GM12878 (cell line): ENCODE results near the gene HEMK1. TPM values are rescaled to one million over a fixed set of nuclear protein-coding genes. Genes with fewer than 3 reads are reported as not detected.

Source experiments
- ATAC-seq: fragments of 200-7000 bp; cut with Tn5 transposase; 3 replicates; pipeline ENCODE4 v1.9.1; 2020; ENCODE audit warnings: mild to moderate bottlenecking, moderate library complexity
- BruUV-seq: library from RNA; stranded (reverse); fragments of 400-500 nt; replicated peaks from 2 replicates; lab custom pipeline; 2021; lab: Mats Ljungman, UMichigan
- CTCF ChIA-PET: fragments of 300-600 bp; sonication (Branson Sonifier 250); formaldehyde crosslinking; extraction: SDS; loops from one replicate; lab custom pipeline; 2021; ENCODE audit warnings: inconsistent platforms; lab: Yijun Ruan, JAX
- POLR2A ChIA-PET: fragments of 350-600 bp; formaldehyde crosslinking; extraction: SDS; loops from one replicate; lab custom pipeline; 2021; ENCODE audit warnings: inconsistent platforms; lab: Charles Lee
- RAD21 ChIA-PET: fragments of 300-600 bp; sonication (Branson Sonifier 250); formaldehyde crosslinking; loops from one replicate; lab custom pipeline; 2023; ENCODE audit warnings: antibody characterized with exemption; ENCODE audit not compliant: unreplicated experiment; lab: Charles Lee
- SMC1A ChIA-PET: fragments of 300-600 bp; sonication (Branson Sonifier 250); formaldehyde crosslinking; loops from one replicate; lab custom pipeline; 2023; ENCODE audit not compliant: unreplicated experiment, uncharacterized antibody; lab: Charles Lee
- DNase-seq: peaks from one replicate; pipeline ENCODE4 v3.0.0-alpha.2; 2011; ENCODE audit warnings: low read depth, low spot score
- FAIRE-seq: peaks from 3 replicates; lab custom pipeline; 2011; peaks lifted over from hg19 to GRCh38; lab: Jason Lieb, UNC
- H2AFZ ChIP-seq: 2 replicates; pipeline ENCODE4 v1.6.0; 2011; ENCODE audit warnings: low read depth, low read length, control low read depth; ENCODE audit not compliant: control insufficient read depth
- H3K27ac ChIP-seq: 2 replicates; pipeline ENCODE4 v1.5.1; 2011; ENCODE audit warnings: control low read depth; ENCODE audit not compliant: control insufficient read depth, insufficient read depth
- H3K27me3 ChIP-seq, 2 experiments: replicated peaks in 1 of 2; 2 replicates each; pipeline versions ENCODE4 v1.6.0 to v1.6.1; 2011; ENCODE audit warnings: low read length in 1 of 2; ENCODE audit not compliant: control insufficient read depth in 2 of 2, insufficient read depth in 2 of 2
- H3K36me3 ChIP-seq, 2 experiments: 2 replicates each; pipeline ENCODE4 v1.5.1; 2011; ENCODE audit warnings: low read length in 1 of 2; ENCODE audit not compliant: control insufficient read depth in 2 of 2, insufficient read depth in 2 of 2
- H3K4me1 ChIP-seq: 2 replicates; pipeline ENCODE4 v1.6.1; 2011; ENCODE audit warnings: mild to moderate bottlenecking, low read length, moderate library complexity, mixed read lengths; ENCODE audit not compliant: control insufficient read depth, insufficient read depth
- H3K4me2 ChIP-seq: 2 replicates; pipeline ENCODE4 v1.6.0; 2011; ENCODE audit warnings: control low read depth; ENCODE audit not compliant: control insufficient read depth, insufficient read depth
- H3K4me3 ChIP-seq: fragments of 200-600 bp; sonication (generic); 2 replicates; pipeline ENCODE4 v1.5.1; 2016
- H3K79me2 ChIP-seq: 2 replicates; pipeline ENCODE4 v1.6.0; 2011; ENCODE audit warnings: low read length; ENCODE audit not compliant: control insufficient read depth, insufficient read depth
- H3K9ac ChIP-seq: 2 replicates; pipeline ENCODE4 v1.8.0; 2011; ENCODE audit warnings: low read length, control low read depth, mixed read lengths; ENCODE audit not compliant: control insufficient read depth, insufficient read depth
- H3K9me3 ChIP-seq: replicated peaks from 3 replicates; pipeline ENCODE4 v1.5.1; 2011; ENCODE audit warnings: mild to moderate bottlenecking, low read length; ENCODE audit not compliant: control insufficient read depth, insufficient read depth
- H4K20me1 ChIP-seq: 2 replicates; pipeline ENCODE4 v1.6.0; 2011; ENCODE audit not compliant: control insufficient read depth, insufficient read depth
- GABPA ChIP-seq: IDR thresholded peaks from 2 replicates; pipeline ENCODE4 v1.6.1; 2014; ENCODE audit warnings: antibody characterized with exemption, low read depth, mild to moderate bottlenecking, inconsistent platforms
- SIN3A ChIP-seq: IDR thresholded peaks from 2 replicates; pipeline ENCODE4 v1.6.1; 2012; ENCODE audit warnings: low read depth, low read length, improper control_type of control experiment
- SIX5 ChIP-seq: IDR thresholded peaks from 2 replicates; pipeline ENCODE4 v1.6.1; 2011; ENCODE audit warnings: mild to moderate bottlenecking, low read depth, low read length, moderate library complexity; ENCODE audit not compliant: severe bottlenecking
- STAT1 ChIP-seq: fragments of 450-650 bp; conservative IDR thresholded peaks from 2 replicates; pipeline ENCODE4 v1.6.1; 2014; ENCODE audit warnings: antibody characterized with exemption, mild to moderate bottlenecking
- in situ Hi-C: fragments of 300-500 bp; cut with MboI; formaldehyde crosslinking; loops from 9 replicates; pipeline ENCODE4 v1.14.3; 2018; ENCODE audit warnings: mixed read lengths
- intact Hi-C: fragments of 100-400 bp; cut with micrococcal nuclease; formaldehyde crosslinking; loops from one replicate; pipeline ENCODE4 v1.14.2; 2022; ENCODE audit not compliant: unreplicated experiment
- polyA plus RNA-seq, 11 experiments: library from polyadenylated mRNA; depleted of rRNA in 4 of 11; unstranded in 6 of 11; stranded (reverse) in 5 of 11; fragments of >200 nt; fragmentation: Nextera tagmentation in 4 of 11; fragmentation: Illumina TruSeq in 1 of 11; extraction: Ambion mirVana in 4 of 11; extraction: Trizol in 1 of 11; gene quantifications; 1 replicate in 1 of 11; 2 replicates in 10 of 11; pipeline versions ENCODE4 v1.2.1 to v1.2.3, GENCODE V29; 2011 to 2016; ENCODE audit warnings: inconsistent platforms in 2 of 11, missing spikeins in 2 of 11, low read depth in 1 of 11
- total RNA-seq, 4 experiments: library from RNA; depleted of rRNA in 3 of 4; stranded (reverse); fragments of >200 nt in 3 of 4; fragmentation: Illumina TruSeq in 1 of 4; extraction: Trizol in 1 of 4; gene quantifications; 2 replicates each; pipeline versions ENCODE4 v1.2.1 to v1.2.3, GENCODE V29; 2013 to 2021
- TF ChIP-seq, protein P1 (sequence below): fragments of 450-650 bp; IDR thresholded peaks from 2 replicates; pipeline ENCODE4 v1.6.1; 2016; ENCODE audit warnings: mild to moderate bottlenecking
- TF ChIP-seq, protein P2 (sequence below): fragments of 450-650 bp; IDR thresholded peaks from 2 replicates; pipeline ENCODE4 v1.6.1; 2017; ENCODE audit warnings: mild to moderate bottlenecking, low read depth, inconsistent platforms; ENCODE audit not compliant: poor library complexity, severe bottlenecking
- TF ChIP-seq, protein P3 (sequence below): IDR thresholded peaks from 2 replicates; pipeline ENCODE4 v1.6.1; 2011; ENCODE audit warnings: low read depth, low read length, improper control_type of control experiment, borderline replicate concordance

The HEMK1 gene
- total and polyA plus RNA-seq, 10 of the 15 experiments (the other 5 are each of a cell fraction or from before 2014, with no cell fraction given): 2.8 to 19.0 (median 12.0) TPM

DNA sequence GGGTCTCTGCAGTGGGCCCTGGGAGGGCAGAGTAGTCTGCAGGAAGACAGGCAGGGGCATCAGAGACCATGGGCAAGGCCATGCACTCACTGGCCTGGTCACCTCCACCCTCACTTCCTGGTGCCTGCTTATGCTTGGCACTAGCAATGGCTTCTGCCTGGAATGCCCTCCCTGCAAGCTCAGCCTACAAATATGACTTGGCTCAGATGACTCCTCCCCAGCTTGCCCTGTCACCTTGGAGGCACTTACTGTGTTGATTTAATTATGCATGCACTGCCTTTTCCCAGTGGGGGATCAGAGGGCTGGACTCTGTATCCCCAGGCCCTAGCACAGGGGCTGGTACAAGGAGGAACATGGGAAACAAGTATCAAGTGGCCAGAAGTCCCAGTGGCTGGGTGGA is 9.6 kb upstream of the HEMK1 start:
- no peaks in the 10 kb centered on the region for H4K20me1 ChIP-seq
- 0 out of 4 replicates have a peak, but pooled peaks cover 0 to 2% of the 10 kb centered on the region in 2 experiments for H3K27me3 ChIP-seq
- intact Hi-C loops: no loop called here
- no peak overlapping the region for H2AFZ ChIP-seq
- no peaks in the 10 kb centered on the region for H3K36me3 ChIP-seq
- no peak overlapping the region for H3K9ac ChIP-seq
- in situ Hi-C loops: no loop called here
- no peak overlapping the region for H3K4me2 ChIP-seq
- no peaks in the 10 kb centered on the region for H3K9me3 ChIP-seq
- no peak overlapping the region for H3K27ac ChIP-seq
- FAIRE-seq (no peak), DNase-seq (no peak), ATAC-seq (no peak)
- BruUV-seq: no TSS peak
- H3K4me3 ChIP-seq: no peak overlapping the region
- ChIA-PET RAD21 (no interaction called here), CTCF (no interaction called here), POLR2A (no interaction called here), SMC1A (no interaction called here)
- H3K4me1 ChIP-seq: no peaks in the 10 kb centered on the region
- H3K79me2 ChIP-seq: no peaks in the 10 kb centered on the region
- TF ChIP-seq, protein P1, sequence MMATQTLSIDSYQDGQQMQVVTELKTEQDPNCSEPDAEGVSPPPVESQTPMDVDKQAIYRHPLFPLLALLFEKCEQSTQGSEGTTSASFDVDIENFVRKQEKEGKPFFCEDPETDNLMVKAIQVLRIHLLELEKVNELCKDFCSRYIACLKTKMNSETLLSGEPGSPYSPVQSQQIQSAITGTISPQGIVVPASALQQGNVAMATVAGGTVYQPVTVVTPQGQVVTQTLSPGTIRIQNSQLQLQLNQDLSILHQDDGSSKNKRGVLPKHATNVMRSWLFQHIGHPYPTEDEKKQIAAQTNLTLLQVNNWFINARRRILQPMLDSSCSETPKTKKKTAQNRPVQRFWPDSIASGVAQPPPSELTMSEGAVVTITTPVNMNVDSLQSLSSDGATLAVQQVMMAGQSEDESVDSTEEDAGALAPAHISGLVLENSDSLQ: no peak
- TF ChIP-seq, protein P2, sequence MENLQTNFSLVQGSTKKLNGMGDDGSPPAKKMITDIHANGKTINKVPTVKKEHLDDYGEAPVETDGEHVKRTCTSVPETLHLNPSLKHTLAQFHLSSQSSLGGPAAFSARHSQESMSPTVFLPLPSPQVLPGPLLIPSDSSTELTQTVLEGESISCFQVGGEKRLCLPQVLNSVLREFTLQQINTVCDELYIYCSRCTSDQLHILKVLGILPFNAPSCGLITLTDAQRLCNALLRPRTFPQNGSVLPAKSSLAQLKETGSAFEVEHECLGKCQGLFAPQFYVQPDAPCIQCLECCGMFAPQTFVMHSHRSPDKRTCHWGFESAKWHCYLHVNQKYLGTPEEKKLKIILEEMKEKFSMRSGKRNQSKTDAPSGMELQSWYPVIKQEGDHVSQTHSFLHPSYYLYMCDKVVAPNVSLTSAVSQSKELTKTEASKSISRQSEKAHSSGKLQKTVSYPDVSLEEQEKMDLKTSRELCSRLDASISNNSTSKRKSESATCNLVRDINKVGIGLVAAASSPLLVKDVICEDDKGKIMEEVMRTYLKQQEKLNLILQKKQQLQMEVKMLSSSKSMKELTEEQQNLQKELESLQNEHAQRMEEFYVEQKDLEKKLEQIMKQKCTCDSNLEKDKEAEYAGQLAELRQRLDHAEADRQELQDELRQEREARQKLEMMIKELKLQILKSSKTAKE: no peak
- TF ChIP-seq, protein P3, sequence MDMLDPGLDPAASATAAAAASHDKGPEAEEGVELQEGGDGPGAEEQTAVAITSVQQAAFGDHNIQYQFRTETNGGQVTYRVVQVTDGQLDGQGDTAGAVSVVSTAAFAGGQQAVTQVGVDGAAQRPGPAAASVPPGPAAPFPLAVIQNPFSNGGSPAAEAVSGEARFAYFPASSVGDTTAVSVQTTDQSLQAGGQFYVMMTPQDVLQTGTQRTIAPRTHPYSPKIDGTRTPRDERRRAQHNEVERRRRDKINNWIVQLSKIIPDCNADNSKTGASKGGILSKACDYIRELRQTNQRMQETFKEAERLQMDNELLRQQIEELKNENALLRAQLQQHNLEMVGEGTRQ: no peak
- no peak for TF ChIP-seq SIN3A
- no peak for TF ChIP-seq SIX5
- TF ChIP-seq STAT1: no peak
- no peak for TF ChIP-seq GABPA
